ENCODE results near the gene EFHB. TPM values are rescaled to one million over a fixed set of nuclear protein-coding genes. Genes with fewer than 3 reads are reported as not detected.
A peak's percentile ranks its signal among the peaks of the same experiment; 100 is the strongest.
"Not testable (repeated sequence)": the region's sequence is repeated elsewhere in the genome, so short reads cannot be mapped to it uniquely, and the experiment has no call there.

Gene EFHB
- total and polyA plus RNA-seq, 11 donors, result 0.14 to 1.6 (median 0.85) TPM; not detected in 6

- H3K27me3 ChIP-seq, result no peaks in the 10 kb centered on the region
- H3K27ac ChIP-seq, result no peak overlapping the region
- 84 to 91% (median 89%) methylated on average over 6 of the region's 6 CpGs for WGBS, 4 donors
- TF ChIP-seq CTCF (IDR thresholded peaks at IDR 0.05), result no peak
- TF ChIP-seq POLR2A (IDR thresholded peaks at IDR 0.05), result no peak
- ATAC-seq (no peak), DNase-seq (no peak)
- H3K4me3 ChIP-seq, result no peak overlapping the region
- no peaks in the 10 kb centered on the region for H3K9me3 ChIP-seq
- intact Hi-C loops (cut with DNase I), result no loop called here
- H3K4me1 ChIP-seq, result peaks cover 0 to 43% (median 23%) of the 10 kb centered on the region in 12 donors
- H3K36me3 ChIP-seq, result peaks cover 0 to 9% (median 0%) of the 10 kb centered on the region in 9 donors
These were observed 33.2 kb upstream of the EFHB start for GRCh38 chr3:19967208-19967607.

- peak in 3 of 4 donors; percentile 72 to 85 (median 76) for ATAC-seq
- H3K27ac ChIP-seq, result no peak overlapping the region
- no peak overlapping the region for H3K4me3 ChIP-seq
- 64 to 76% (median 73%) methylated on average over 4 of the region's 4 CpGs for WGBS, 4 donors
- no peak for DNase-seq
- intact Hi-C loops (cut with DNase I), result no loop called here
- no peak for TF ChIP-seq CTCF (IDR thresholded peaks at IDR 0.05)
- TF ChIP-seq POLR2A (IDR thresholded peaks at IDR 0.05), result no peak
- H3K4me1 ChIP-seq, result peaks cover 0 to 37% (median 14%) of the 10 kb centered on the region in 12 donors
- H3K9me3 ChIP-seq, result no peaks in the 10 kb centered on the region
- H3K36me3 ChIP-seq, result peaks cover 0 to 35% (median 0%) of the 10 kb centered on the region in 9 donors
- no peaks in the 10 kb centered on the region for H3K27me3 ChIP-seq
These were observed 27.9 kb upstream of the EFHB start for GRCh38 chr3:19961960-19962359.

- Histone ChIP-seq H3K36me3 (peaks cover 0 to 48% (median 8%) of the 10 kb centered on the region in 9 donors), H3K27me3 (no peaks in the 10 kb centered on the region), H3K9me3 (no peaks in the 10 kb centered on the region), H3K27ac (no peak overlapping the region), H3K4me3 (no peak overlapping the region), H3K4me1 (peaks cover 0 to 38% (median 16%) of the 10 kb centered on the region in 12 donors)
- WGBS, 4 donors, result 74 to 82% (median 77%) methylated on average over 4 of the region's 4 CpGs
- DNase-seq (no peak), ATAC-seq (no peak)
- intact Hi-C loops (cut with DNase I), result no loop called here
- TF ChIP-seq POLR2A (IDR thresholded peaks at IDR 0.05), result no peak
- TF ChIP-seq CTCF (IDR thresholded peaks at IDR 0.05), result no peak
These were observed 26.7 kb upstream of the EFHB start for GRCh38 chr3:19960696-19961095.

GRCh38 chr3:19959505-19959904, 25.5 kb upstream of the EFHB start:
- Histone ChIP-seq H3K36me3 (peaks cover 0 to 57% (median 18%) of the 10 kb centered on the region in 9 donors), H3K27ac (no peak overlapping the region), H3K9me3 (no peaks in the 10 kb centered on the region), H3K4me3 (no peak overlapping the region), H3K27me3 (no peaks in the 10 kb centered on the region), H3K4me1 (peaks cover 0 to 42% (median 26%) of the 10 kb centered on the region in 12 donors)
- DNase-seq, result no peak
- 69 to 72% (median 71%) methylated on average over 4 of the region's 4 CpGs for WGBS, 4 donors
- TF ChIP-seq POLR2A (IDR thresholded peaks at IDR 0.05), result no peak
- TF ChIP-seq CTCF (IDR thresholded peaks at IDR 0.05), result no peak
- no peak for ATAC-seq
- intact Hi-C loops (cut with DNase I), result loop anchor here in 1 of 10 donors (10.0 kb wide), 1 partner anchor 225 kb away; the partner anchor contains the start of gene SGO1

- Histone ChIP-seq H3K4me1 (peaks cover 0 to 43% (median 22%) of the 10 kb centered on the region in 12 donors), H3K36me3 (peaks cover 0 to 76% (median 35%) of the 10 kb centered on the region in 9 donors)
- not testable (repeated sequence) for H3K9me3 ChIP-seq, H3K27me3 ChIP-seq, H3K27ac ChIP-seq, H3K4me3 ChIP-seq, DNase-seq, ATAC-seq
- 88 to 92% (median 91%) methylated on average over 9 of the region's 9 CpGs for WGBS, 4 donors
- intact Hi-C loops (cut with DNase I), result loop anchor here in 1 of 10 donors (10.0 kb wide), 1 partner anchor 227 kb away; the partner anchor contains the start of gene SGO1
These were observed 23.3 kb upstream of the EFHB start for GRCh38 chr3:19957354-19957753.

Data from heart left ventricle (tissue), 16 donors.